GM12878 (cell line): ENCODE measurements around the gene LDLRAD3.

Experiments used
- ATF7 ChIP-seq: fragments of 450-650 bp; IDR thresholded peaks from 2 replicates; pipeline ENCODE4 v1.6.1; 2016; ENCODE audit warnings: low read depth, mild to moderate bottlenecking
- BRCA1 ChIP-seq: IDR thresholded peaks from 2 replicates; pipeline ENCODE4 v1.6.1; 2011; ENCODE audit warnings: low read depth, low read length, improper control_type of control experiment
- CTCF ChIP-seq, 3 experiments: IDR thresholded peaks in 2 of 3; conservative IDR thresholded peaks in 1 of 3; 2 replicates each; pipeline ENCODE4 v1.5.1; 2011; ENCODE audit warnings: low read depth in 3 of 3, low read length in 3 of 3, mild to moderate bottlenecking in 3 of 3, control low read depth in 2 of 3, moderate library complexity in 2 of 3, inconsistent platforms in 1 of 3, mixed read lengths in 1 of 3; ENCODE audit not compliant: control insufficient read depth in 2 of 3, insufficient read depth in 1 of 3; ENCODE audit errors: extremely low read depth in 1 of 3
- E2F8 ChIP-seq: fragments of 450-650 bp; IDR thresholded peaks from 2 replicates; pipeline ENCODE4 v1.6.1; 2018; ENCODE audit warnings: mild to moderate bottlenecking, low read depth, moderate library complexity; ENCODE audit not compliant: partially characterized antibody
- NR2C1 ChIP-seq: fragments of 450-650 bp; IDR thresholded peaks from 2 replicates; pipeline ENCODE4 v1.6.1; 2017; ENCODE audit warnings: antibody characterized with exemption, mild to moderate bottlenecking, moderate library complexity
- NR2C2 ChIP-seq: IDR thresholded peaks from 2 replicates; pipeline ENCODE4 v1.6.1; 2011; ENCODE audit warnings: borderline replicate concordance, low read depth; ENCODE audit not compliant: control insufficient read depth, insufficient read length
- POLR2AphosphoS2 ChIP-seq: IDR thresholded peaks from 2 replicates; pipeline ENCODE4 v1.6.1; 2011; ENCODE audit warnings: low read depth, mild to moderate bottlenecking, low read length, improper control_type of control experiment, moderate library complexity
- POLR2AphosphoS5 ChIP-seq: IDR thresholded peaks from 2 replicates; pipeline ENCODE4 v1.6.1; 2011; ENCODE audit warnings: mild to moderate bottlenecking, low read length, inconsistent platforms
- SRF ChIP-seq, 2 experiments: IDR thresholded peaks; 2 replicates each; pipeline ENCODE4 v1.6.1; 2011; ENCODE audit warnings: low read depth in 2 of 2, low read length in 2 of 2, mild to moderate bottlenecking in 1 of 2, moderate library complexity in 1 of 2
- SUPT20H ChIP-seq: IDR thresholded peaks from 2 replicates; pipeline ENCODE4 v1.6.1; 2011; ENCODE audit warnings: low read depth, mild to moderate bottlenecking, low read length, moderate library complexity, borderline replicate concordance; ENCODE audit not compliant: control insufficient read depth

GRCh38 chr11:36105743-36106581 is 162.1 kb downstream of the LDLRAD3 start:
- TF ChIP-seq POLR2AphosphoS2 (no peak), CTCF (IDR thresholded peaks at IDR 0.05 in 2 of 3, conservative IDR thresholded peaks at IDR 0.05 in 1 of 3; ENCODE audit: control insufficient read depth in 2 of 3, extremely low read depth in 1 of 3, insufficient read depth in 1 of 3, low read depth in 3 of 3, low read length in 3 of 3) (no peak), NR2C2 (no peak), E2F8 (no peak), SUPT20H (no peak), POLR2AphosphoS5 (no peak), BRCA1 (no peak), NR2C1 (no peak), ATF7 (no peak), SRF (IDR thresholded peaks at IDR 0.05; ENCODE audit: low read depth in 2 of 2, low read length in 2 of 2) (no peak)
